Panc1 (cell line): ENCODE measurements around the gene BBS1. TPM values are rescaled to one million over a fixed set of nuclear protein-coding genes. Genes with fewer than 3 reads are reported as not detected.

Source experiments
- ATAC-seq: fragments of 200-7000 bp; cut with Tn5 transposase; 2 replicates; pipeline ENCODE4 v1.9.1; 2020; ENCODE audit warnings: mild to moderate bottlenecking, moderate library complexity
- BruUV-seq: library from RNA; stranded (reverse); fragments of 400-500 nt; replicated peaks from 2 replicates; lab custom pipeline; 2021; lab: Mats Ljungman, UMichigan
- CTCF ChIA-PET: fragments of 300-600 bp; sonication (Branson Sonifier 250); formaldehyde crosslinking; loops from one replicate; lab custom pipeline; 2022; ENCODE audit warnings: antibody characterized with exemption; lab: Charles Lee
- POLR2A ChIA-PET: fragments of 300-600 bp; sonication (Branson Sonifier 250); formaldehyde crosslinking; loops from one replicate; lab custom pipeline; 2022; ENCODE audit warnings: antibody characterized with exemption; lab: Charles Lee
- DNase-seq: peaks from one replicate; pipeline ENCODE4 v3.0.0-alpha.2; 2010; ENCODE audit warnings: low read depth, low spot score
- H3K27ac ChIP-seq: 2 replicates; pipeline ENCODE4 v1.5.1; 2011; ENCODE audit warnings: mild to moderate bottlenecking, low read length, inconsistent platforms
- H3K27me3 ChIP-seq: fragments of 200-500 bp; sonication (Bioruptor generic); 2 replicates; pipeline ENCODE4 v1.6.0; 2014; ENCODE audit warnings: low read length, inconsistent platforms; ENCODE audit not compliant: control insufficient read depth, insufficient read depth
- H3K36me3 ChIP-seq: fragments of 200-500 bp; sonication (Bioruptor generic); 2 replicates; pipeline ENCODE4 v1.5.1; 2014; ENCODE audit warnings: inconsistent platforms, mild to moderate bottlenecking, low read length, moderate library complexity; ENCODE audit not compliant: control insufficient read depth, insufficient read depth
- H3K4me1 ChIP-seq: 2 replicates; pipeline ENCODE4 v1.5.1; 2011; ENCODE audit warnings: inconsistent platforms, mild to moderate bottlenecking, low read length, moderate library complexity; ENCODE audit not compliant: control insufficient read depth, insufficient read depth
- H3K4me3 ChIP-seq, 2 experiments: 2 replicates each; pipeline ENCODE4 v1.5.1; 2011 to 2012; ENCODE audit warnings: low read depth in 2 of 2, low read length in 2 of 2, mild to moderate bottlenecking in 2 of 2, inconsistent platforms in 1 of 2, moderate library complexity in 1 of 2
- H3K9me3 ChIP-seq: fragments of 200-500 bp; sonication (Bioruptor generic); 2 replicates; pipeline ENCODE4 v1.5.1; 2014; ENCODE audit warnings: low read depth, mild to moderate bottlenecking, inconsistent platforms, low read length, moderate library complexity; ENCODE audit not compliant: control insufficient read depth, insufficient read depth
- POLR2AphosphoS5 ChIP-seq: IDR thresholded peaks from 2 replicates; pipeline ENCODE4 v1.6.1; 2012; ENCODE audit warnings: mild to moderate bottlenecking, low read depth, low read length, moderate library complexity
- SIN3A ChIP-seq: IDR thresholded peaks from 2 replicates; pipeline ENCODE4 v1.6.1; 2012; ENCODE audit warnings: low read depth, mild to moderate bottlenecking, low read length, moderate library complexity, borderline replicate concordance; ENCODE audit not compliant: insufficient read depth
- TCF7L2 ChIP-seq: IDR thresholded peaks from 2 replicates; pipeline ENCODE4 v1.6.1; 2011; ENCODE audit warnings: mild to moderate bottlenecking, low read depth, low read length, inconsistent platforms
- in situ Hi-C: cut with HindIII; loops from 2 replicates; pipeline ENCODE4 v1.10.0; 2016; ENCODE audit warnings: low sequenced_read_pairs, low pct_unique_long_range_greater_than_20kb
- intact Hi-C: fragments of 100-400 bp; cut with micrococcal nuclease; formaldehyde crosslinking; loops from one replicate; pipeline ENCODE4 v1.10.0; 2022; ENCODE audit not compliant: unreplicated experiment
- total RNA-seq: library from RNA; stranded (reverse); gene quantifications from one replicate; pipeline ENCODE4 v1.2.1, GENCODE V29; 2021; ENCODE audit not compliant: unreplicated experiment
- TF ChIP-seq, protein P1 (sequence below): fragments of 450-650 bp; IDR thresholded peaks from 2 replicates; pipeline ENCODE4 v1.5.1; 2017; ENCODE audit warnings: mild to moderate bottlenecking
- TF ChIP-seq, protein P2 (sequence below), 2 experiments: IDR thresholded peaks; 2 replicates each; pipeline ENCODE4 v1.6.1; 2011 to 2012; ENCODE audit warnings: low read depth in 2 of 2, control low read depth in 1 of 2, low read length in 1 of 2, mild to moderate bottlenecking in 1 of 2, moderate library complexity in 1 of 2; ENCODE audit not compliant: insufficient read depth in 1 of 2

Gene BBS1
- total RNA-seq, 1 experiment from 2014 or later = 26.9 TPM

DNA sequence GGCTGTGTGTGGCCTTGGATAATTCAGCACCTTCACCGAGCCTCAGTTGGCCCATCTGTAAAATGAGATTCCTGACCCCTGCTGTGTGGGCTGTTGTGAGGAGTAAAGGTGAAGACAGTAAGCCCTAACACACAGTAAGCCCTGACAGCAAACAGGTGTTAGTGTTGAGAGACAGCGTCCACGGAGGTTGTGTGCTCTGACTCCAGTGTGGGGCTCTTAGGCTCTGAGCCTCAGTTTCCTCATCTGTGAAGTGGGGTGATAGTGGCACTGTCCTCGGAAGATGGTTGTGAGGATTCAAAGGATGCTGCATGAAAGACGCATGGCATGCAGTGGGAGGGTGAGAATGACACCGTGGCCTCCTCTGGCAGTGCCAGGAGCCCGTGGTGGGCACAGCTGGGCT, 16.0 kb upstream of the BBS1 start:
- Histone ChIP-seq H3K9me3 (no peaks in the 10 kb centered on the region), H3K4me1 (no peaks in the 10 kb centered on the region), H3K4me3 (no peak overlapping the region), H3K36me3 (peaks cover 5% of the 10 kb centered on the region), H3K27ac (no peak overlapping the region), H3K27me3 (no peaks in the 10 kb centered on the region)
- no TSS peak for BruUV-seq
- DNase-seq (no peak), ATAC-seq (no peak)
- intact Hi-C loops = no loop called here
- in situ Hi-C loops = no loop called here
- no peak for TF ChIP-seq SIN3A
- TF ChIP-seq, protein P1, sequence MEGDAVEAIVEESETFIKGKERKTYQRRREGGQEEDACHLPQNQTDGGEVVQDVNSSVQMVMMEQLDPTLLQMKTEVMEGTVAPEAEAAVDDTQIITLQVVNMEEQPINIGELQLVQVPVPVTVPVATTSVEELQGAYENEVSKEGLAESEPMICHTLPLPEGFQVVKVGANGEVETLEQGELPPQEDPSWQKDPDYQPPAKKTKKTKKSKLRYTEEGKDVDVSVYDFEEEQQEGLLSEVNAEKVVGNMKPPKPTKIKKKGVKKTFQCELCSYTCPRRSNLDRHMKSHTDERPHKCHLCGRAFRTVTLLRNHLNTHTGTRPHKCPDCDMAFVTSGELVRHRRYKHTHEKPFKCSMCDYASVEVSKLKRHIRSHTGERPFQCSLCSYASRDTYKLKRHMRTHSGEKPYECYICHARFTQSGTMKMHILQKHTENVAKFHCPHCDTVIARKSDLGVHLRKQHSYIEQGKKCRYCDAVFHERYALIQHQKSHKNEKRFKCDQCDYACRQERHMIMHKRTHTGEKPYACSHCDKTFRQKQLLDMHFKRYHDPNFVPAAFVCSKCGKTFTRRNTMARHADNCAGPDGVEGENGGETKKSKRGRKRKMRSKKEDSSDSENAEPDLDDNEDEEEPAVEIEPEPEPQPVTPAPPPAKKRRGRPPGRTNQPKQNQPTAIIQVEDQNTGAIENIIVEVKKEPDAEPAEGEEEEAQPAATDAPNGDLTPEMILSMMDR = no peak
- TF ChIP-seq, protein P2, sequence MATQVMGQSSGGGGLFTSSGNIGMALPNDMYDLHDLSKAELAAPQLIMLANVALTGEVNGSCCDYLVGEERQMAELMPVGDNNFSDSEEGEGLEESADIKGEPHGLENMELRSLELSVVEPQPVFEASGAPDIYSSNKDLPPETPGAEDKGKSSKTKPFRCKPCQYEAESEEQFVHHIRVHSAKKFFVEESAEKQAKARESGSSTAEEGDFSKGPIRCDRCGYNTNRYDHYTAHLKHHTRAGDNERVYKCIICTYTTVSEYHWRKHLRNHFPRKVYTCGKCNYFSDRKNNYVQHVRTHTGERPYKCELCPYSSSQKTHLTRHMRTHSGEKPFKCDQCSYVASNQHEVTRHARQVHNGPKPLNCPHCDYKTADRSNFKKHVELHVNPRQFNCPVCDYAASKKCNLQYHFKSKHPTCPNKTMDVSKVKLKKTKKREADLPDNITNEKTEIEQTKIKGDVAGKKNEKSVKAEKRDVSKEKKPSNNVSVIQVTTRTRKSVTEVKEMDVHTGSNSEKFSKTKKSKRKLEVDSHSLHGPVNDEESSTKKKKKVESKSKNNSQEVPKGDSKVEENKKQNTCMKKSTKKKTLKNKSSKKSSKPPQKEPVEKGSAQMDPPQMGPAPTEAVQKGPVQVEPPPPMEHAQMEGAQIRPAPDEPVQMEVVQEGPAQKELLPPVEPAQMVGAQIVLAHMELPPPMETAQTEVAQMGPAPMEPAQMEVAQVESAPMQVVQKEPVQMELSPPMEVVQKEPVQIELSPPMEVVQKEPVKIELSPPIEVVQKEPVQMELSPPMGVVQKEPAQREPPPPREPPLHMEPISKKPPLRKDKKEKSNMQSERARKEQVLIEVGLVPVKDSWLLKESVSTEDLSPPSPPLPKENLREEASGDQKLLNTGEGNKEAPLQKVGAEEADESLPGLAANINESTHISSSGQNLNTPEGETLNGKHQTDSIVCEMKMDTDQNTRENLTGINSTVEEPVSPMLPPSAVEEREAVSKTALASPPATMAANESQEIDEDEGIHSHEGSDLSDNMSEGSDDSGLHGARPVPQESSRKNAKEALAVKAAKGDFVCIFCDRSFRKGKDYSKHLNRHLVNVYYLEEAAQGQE (IDR thresholded peaks at IDR 0.05; ENCODE audit: insufficient read depth in 1 of 2, low read depth in 2 of 2, low read length in 1 of 2) = no peak
- no peak for TF ChIP-seq POLR2AphosphoS5
- no peak for TF ChIP-seq TCF7L2
- POLR2A ChIA-PET = no interaction called here
- CTCF ChIA-PET = no interaction called here

DNA sequence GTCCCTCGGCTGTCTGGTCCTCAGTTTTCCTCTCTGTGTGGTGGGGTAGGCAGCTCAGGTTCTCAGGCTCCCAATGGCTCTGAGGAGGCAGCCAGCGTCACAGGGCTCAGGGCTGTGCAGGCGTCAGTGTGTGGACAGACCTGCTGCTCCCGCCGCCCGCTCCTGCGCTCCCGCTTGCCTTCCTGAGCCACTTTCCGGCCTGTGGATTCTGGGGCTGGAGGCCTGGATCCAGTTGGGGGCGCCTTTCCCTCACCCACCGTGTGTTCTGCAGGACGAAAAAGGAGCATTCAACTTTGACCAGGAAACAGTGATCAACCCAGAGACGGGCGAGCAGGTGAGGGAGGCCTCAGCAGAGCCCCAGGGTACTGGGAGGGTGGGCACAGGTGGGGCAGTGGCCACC, 15.5 kb upstream of the BBS1 start:
- TF ChIP-seq SIN3A = no peak
- TF ChIP-seq, protein P2 (IDR thresholded peaks at IDR 0.05; ENCODE audit: insufficient read depth in 1 of 2, low read depth in 2 of 2, low read length in 1 of 2) = no peak
- no peak for TF ChIP-seq TCF7L2
- no peak for TF ChIP-seq POLR2AphosphoS5
- TF ChIP-seq, protein P1 = no peak
- Histone ChIP-seq H3K27ac (no peak overlapping the region), H3K4me1 (no peaks in the 10 kb centered on the region), H3K36me3 (peaks cover 5% of the 10 kb centered on the region; the same call in 1 of the 2 replicates), H3K4me3 (no peak overlapping the region), H3K9me3 (no peaks in the 10 kb centered on the region), H3K27me3 (no peaks in the 10 kb centered on the region)
- CTCF ChIA-PET = interaction anchor here (0.6 kb wide), 1 partner anchor 29 kb away, joined by 5 read pairs; the partner anchor contains the start of gene PELI3
- intact Hi-C loops = no loop called here
- 0 out of 2 replicates have a peak, but pooled peaks have one; percentile 19 for ATAC-seq
- POLR2A ChIA-PET = no interaction called here
- no peak for DNase-seq
- BruUV-seq = no TSS peak
- in situ Hi-C loops = no loop called here
